ENCODE measurements around the gene TPST2.

Gene TPST2

GRCh38 chr22:26592421-26592891 is 2.5 kb upstream of the TPST2 start:
- peaks cover 3% of the 10 kb centered on the region for H3K4me1 ChIP-seq (ENCODE audit: insufficient read depth, poor library complexity, severe bottlenecking)
- H3K27me3 ChIP-seq (ENCODE audit: insufficient read depth, poor library complexity, severe bottlenecking), result no peaks in the 10 kb centered on the region
- peaks cover 10% of the 10 kb centered on the region; the same call in 1 of the 2 replicates for H3K36me3 ChIP-seq (ENCODE audit: low read depth)
- peak; percentile 68 for ATAC-seq (ENCODE audit: low read depth)
- H3K27ac ChIP-seq (ENCODE audit: poor library complexity, severe bottlenecking), result no peak overlapping the region
- TF ChIP-seq CTCF (IDR thresholded peaks at IDR 0.05; ENCODE audit: poor library complexity, severe bottlenecking), result no peak
- H3K4me3 ChIP-seq (ENCODE audit: severe bottlenecking), result no peak overlapping the region
- no peak for DNase-seq (ENCODE audit: low spot score)
- H3K9me3 ChIP-seq (ENCODE audit: severe bottlenecking), result no peaks in the 10 kb centered on the region

- Histone ChIP-seq H3K27ac (ENCODE audit: poor library complexity, severe bottlenecking) (peak overlapping the region; percentile 39), H3K36me3 (ENCODE audit: low read depth) (peaks cover 10% of the 10 kb centered on the region; the same call in 1 of the 2 replicates)
Observed at GRCh38 chr22:26589367-26589844, 526 bp downstream of the TPST2 start.

GRCh38 chr22:26588729-26589366 is 1.1 kb downstream of the TPST2 start:
- ATAC-seq (ENCODE audit: low read depth), result no peak
- DNase-seq (ENCODE audit: low spot score), result no peak
- Histone ChIP-seq H3K4me1 (ENCODE audit: insufficient read depth, poor library complexity, severe bottlenecking) (peaks cover 14% of the 10 kb centered on the region), H3K27ac (ENCODE audit: poor library complexity, severe bottlenecking) (peak overlapping the region; percentile 39), H3K9me3 (ENCODE audit: severe bottlenecking) (no peaks in the 10 kb centered on the region), H3K36me3 (ENCODE audit: low read depth) (peaks cover 10% of the 10 kb centered on the region; the same call in 1 of the 2 replicates), H3K4me3 (ENCODE audit: severe bottlenecking) (peak overlapping the region; percentile 99), H3K27me3 (ENCODE audit: insufficient read depth, poor library complexity, severe bottlenecking) (no peaks in the 10 kb centered on the region)
- no peak for TF ChIP-seq CTCF (IDR thresholded peaks at IDR 0.05; ENCODE audit: poor library complexity, severe bottlenecking)

More at GRCh38 chr22:26589367-26589844, 526 bp downstream of the TPST2 start:
- H3K4me3 ChIP-seq (ENCODE audit: severe bottlenecking), result peak overlapping the region; percentile 99
- H3K4me1 ChIP-seq (ENCODE audit: insufficient read depth, poor library complexity, severe bottlenecking), result peaks cover 14% of the 10 kb centered on the region
- no peaks in the 10 kb centered on the region for H3K27me3 ChIP-seq (ENCODE audit: insufficient read depth, poor library complexity, severe bottlenecking)
- ATAC-seq (ENCODE audit: low read depth) (peak; percentile 6; the same call in 1 of the 3 replicates), DNase-seq (ENCODE audit: low spot score) (no peak)
- H3K9me3 ChIP-seq (ENCODE audit: severe bottlenecking), result no peaks in the 10 kb centered on the region
- no peak for TF ChIP-seq CTCF (IDR thresholded peaks at IDR 0.05; ENCODE audit: poor library complexity, severe bottlenecking)

- no peak for DNase-seq (ENCODE audit: low spot score)
- Histone ChIP-seq H3K9me3 (ENCODE audit: severe bottlenecking) (no peaks in the 10 kb centered on the region), H3K36me3 (ENCODE audit: low read depth) (peaks cover 10% of the 10 kb centered on the region; the same call in 1 of the 2 replicates), H3K27me3 (ENCODE audit: insufficient read depth, poor library complexity, severe bottlenecking) (no peaks in the 10 kb centered on the region), H3K4me1 (ENCODE audit: insufficient read depth, poor library complexity, severe bottlenecking) (peaks cover 14% of the 10 kb centered on the region), H3K4me3 (ENCODE audit: severe bottlenecking) (no peak overlapping the region), H3K27ac (ENCODE audit: poor library complexity, severe bottlenecking) (no peak overlapping the region)
- no peak for TF ChIP-seq CTCF (IDR thresholded peaks at IDR 0.05; ENCODE audit: poor library complexity, severe bottlenecking)
- ATAC-seq (ENCODE audit: low read depth), result no peak
Observed at GRCh38 chr22:26587991-26588613, 1.8 kb downstream of the TPST2 start.
